HG03460 (cell line): ENCODE data around the gene MATK.

Experiments used
- ATAC-seq: cut with Tn5 transposase; IDR thresholded peaks from one replicate; pipeline ENCODE4 v1.9.1; 2021; ENCODE audit not compliant: unreplicated experiment

Gene MATK

GRCh38 chr19:3785938-3786824, at the start of gene MATK:
Gene MATK, minus strand, starts transcription at chr19:3786381. Its CDS starts 1,246 bp downstream, at chr19:3785135.
- ATAC-seq = no peak

- ATAC-seq = no peak
Observed at GRCh38 chr19:3835055-3835435, 48.9 kb upstream of the MATK start.

GRCh38 chr19:3834349-3835054, 48.3 kb upstream of the MATK start:
- ATAC-seq = no peak

GRCh38 chr19:3833578-3834348, 47.6 kb upstream of the MATK start:
- no peak for ATAC-seq

DNA sequence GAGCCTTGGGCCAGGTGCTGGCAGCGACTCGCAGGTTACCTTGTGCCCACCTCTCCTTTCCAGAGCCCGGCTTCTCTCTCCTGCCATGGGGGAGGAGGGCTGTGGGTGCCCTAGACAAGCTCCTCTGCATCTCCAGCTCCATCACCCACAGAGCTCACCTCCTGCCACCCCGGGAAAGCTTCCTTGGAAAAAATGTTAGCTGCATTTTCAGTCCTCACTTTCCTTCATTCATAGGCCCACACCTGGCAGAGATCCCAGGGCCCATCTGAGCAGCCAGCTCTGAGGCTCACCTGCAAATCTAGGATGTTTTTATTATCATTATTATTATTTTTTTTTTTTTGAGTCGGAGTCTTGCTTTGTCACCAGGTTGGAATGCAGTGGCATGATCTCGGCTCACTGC, 45.8 kb upstream of the MATK start:
- ATAC-seq = no peak

DNA sequence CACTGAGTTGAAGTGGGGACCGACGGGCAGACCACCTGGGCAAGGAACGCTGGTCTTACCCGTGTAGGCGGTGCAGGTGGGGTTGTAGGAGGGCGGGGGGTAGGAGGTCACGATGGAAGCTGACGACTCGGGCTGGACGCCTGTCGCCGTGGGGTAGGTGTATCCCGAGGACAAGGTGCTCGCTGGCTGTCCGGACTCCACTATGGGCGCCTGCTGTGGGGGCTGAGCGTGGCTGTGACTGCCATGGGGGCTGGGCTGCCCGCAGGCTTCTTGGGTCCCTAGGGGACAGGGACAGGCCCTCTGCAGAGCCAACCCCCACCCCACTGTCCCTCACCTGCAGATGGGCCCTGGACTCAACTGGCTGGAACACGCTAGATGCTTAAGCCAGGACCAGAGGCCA, 45.4 kb upstream of the MATK start:
- ATAC-seq = no peak

DNA sequence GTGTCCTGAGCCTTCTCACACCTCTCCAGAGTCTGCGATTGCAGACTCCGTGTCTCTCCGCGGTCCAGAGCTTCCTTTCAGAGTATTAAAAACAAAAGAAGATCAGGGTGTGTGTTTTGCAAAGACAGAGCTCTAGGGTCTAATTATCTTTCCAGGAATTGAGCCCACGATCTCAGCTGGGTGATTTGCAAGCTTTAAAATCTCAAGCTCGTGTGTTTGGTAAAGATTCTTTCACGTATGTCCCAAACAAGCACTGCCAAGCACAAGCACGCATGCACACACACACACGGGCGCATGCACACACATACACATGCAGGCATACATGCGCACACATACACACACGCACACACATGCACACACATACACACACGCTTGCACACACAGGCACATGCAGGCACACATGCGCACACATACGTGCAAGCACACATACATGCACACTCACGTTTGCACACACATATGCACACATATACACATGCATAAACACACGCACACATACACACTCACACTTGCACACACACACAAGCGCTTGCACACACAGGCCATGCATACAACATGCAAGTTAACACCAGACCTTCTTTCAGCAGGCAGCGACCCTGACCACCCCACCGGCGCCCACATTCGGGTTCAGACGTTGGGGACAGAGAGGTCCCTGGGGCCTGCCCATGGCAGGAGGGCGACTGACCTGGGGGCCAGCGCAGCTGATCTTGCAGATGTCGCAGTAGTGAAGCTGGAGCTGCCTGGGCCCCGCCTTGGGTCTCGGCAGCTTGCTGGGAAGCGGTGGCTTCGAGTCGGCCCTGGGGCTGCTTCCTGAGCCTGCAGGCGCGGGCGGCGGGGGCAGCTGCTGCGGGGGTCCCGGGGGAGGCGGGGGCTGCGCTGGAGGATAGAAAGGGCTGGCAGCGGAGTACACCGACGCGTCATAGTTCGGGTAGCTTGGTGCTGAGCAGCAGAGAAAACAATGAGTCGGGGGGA, 44.7 kb upstream of the MATK start:
- ATAC-seq = no peak

- ATAC-seq = no peak
Observed at GRCh38 chr19:3827306-3827705, 41.1 kb upstream of the MATK start.

- no peak for ATAC-seq
Observed at GRCh38 chr19:3826163-3826562, 40.0 kb upstream of the MATK start.

DNA sequence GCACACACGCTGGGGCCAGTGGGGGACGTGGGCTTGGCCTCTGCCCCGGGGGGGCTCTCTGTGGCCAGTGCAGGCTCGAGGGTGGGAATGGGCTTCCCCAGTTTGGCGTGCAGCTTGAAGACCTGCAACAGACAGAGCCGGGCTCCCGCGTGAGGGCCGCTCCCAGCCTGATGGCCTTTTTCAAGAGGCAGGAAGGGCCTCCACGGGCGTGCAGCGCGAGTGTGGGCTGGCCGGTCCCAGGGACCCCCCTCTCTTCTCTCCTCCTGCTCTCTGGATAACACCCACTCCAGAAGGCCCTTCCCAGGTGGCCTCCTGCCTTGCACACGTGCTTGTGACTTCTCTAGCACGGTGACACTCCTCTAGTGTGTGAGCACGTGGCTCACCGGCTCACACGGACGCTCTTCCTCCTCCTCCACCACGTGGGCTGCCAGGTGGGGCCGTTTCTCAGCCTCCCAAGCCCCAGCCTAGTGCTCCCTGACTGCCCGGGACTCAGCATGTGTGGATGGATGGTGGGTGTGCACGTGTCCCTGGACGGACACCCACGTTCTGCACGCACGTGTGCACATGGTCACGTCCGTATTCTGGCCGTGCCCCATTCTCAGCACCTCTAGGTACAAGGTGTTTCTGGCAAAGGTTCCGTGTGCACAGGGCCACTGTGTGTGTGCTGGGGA, 39.2 kb upstream of the MATK start:
- ATAC-seq = no peak

GRCh38 chr19:3823350-3823713, 37.2 kb upstream of the MATK start:
- no peak for ATAC-seq

GRCh38 chr19:3822683-3823349, 36.6 kb upstream of the MATK start:
- ATAC-seq = no peak

DNA sequence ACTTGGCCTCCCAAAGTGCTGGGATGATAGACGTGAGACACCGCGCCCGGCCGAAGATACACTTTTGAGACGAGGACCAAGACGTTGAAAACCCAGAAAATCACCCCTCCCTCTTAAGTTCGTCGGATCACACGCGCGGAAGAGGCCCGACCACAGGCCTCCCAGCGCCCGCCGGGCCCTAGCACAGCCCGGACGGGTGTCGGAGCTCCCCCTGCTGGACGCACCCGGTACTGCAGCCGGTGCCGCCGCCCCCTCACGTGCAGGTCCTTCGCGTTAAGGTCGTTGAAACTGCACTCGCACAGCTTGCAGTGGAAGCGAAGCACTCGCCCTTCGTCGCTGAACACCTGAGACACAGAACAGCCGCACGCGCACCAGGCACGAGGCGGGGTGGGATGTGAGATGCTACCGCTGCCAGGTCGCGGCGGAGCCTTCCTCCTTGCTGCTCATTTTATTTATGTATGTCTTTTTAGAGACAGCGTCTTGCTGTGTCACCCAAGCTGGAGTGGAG, 35.7 kb upstream of the MATK start:
- ATAC-seq = no peak

- ATAC-seq = no peak
Observed at GRCh38 chr19:3821156-3821555, 35.0 kb upstream of the MATK start.

- ATAC-seq = no peak
Observed at GRCh38 chr19:3819989-3820388, 33.8 kb upstream of the MATK start.

DNA sequence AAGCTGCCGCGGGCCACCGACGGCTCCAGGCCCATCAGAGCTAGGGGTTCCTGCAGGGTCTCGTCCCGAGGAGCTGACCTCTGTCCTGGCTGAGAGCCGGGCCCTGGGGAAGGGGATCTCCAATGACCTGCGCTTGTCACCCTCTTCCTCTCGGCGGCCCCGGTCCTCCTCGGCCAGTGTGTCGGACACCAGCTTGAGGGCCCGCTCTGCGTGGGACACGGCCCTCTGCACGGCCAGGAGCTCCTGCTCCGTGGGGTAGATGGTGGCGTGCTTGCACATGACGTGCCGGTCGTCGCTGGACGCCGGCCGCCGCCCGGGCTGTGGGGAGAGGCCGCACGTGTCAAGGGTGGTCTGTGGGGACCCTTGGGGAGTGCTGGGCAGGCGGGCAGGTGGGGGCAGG, 32.7 kb upstream of the MATK start:
- no peak for ATAC-seq

DNA sequence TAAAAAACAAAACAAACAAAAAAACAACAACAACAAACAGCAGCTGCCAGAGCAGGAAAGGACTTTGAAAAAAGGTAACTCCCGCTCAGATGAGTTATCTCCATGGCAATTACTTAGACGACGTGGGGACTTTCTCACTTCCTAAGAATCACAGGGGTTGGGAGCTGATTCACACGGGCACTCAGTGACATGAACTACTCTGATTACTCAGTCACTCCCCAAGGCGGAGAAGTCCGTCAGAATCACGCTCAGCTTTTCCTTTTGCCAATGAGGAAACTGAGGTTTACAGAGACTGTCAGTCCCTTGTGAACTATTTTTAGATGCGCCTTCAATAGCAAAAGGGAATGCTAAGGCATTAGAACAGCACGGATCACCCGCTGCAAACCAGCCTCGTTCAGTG, 32.3 kb upstream of the MATK start:
- ATAC-seq = no peak

DNA sequence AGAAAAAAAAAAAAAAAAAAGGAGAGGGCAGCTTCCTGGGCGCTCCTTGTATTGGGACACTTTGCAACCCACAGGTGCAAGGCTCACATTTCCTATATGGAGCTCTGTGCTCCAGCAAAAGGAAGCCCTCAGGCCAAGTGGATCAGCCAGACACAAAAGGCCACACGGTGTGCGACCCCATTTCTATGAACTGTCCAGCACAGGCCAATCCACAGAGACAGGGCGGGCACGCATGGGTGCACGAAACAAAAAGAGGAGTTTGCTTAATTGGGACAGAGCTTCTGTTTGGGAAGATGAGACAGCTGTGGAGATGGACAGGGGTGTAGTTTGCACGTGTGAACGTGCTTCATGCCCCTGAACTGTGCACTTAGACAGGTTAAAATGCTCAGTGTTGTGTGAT, 31.6 kb upstream of the MATK start:
- no peak for ATAC-seq

- no peak for ATAC-seq
Observed at GRCh38 chr19:3816566-3817218, 30.5 kb upstream of the MATK start.
